ENCODE results near the gene SLBP. TPM values are rescaled to one million over a fixed set of nuclear protein-coding genes. Genes with fewer than 3 reads are reported as not detected.

Gene SLBP
- total RNA-seq, 2 donors from 2014 or later: 30.1 to 56.9 TPM

GRCh38 chr4:1658146-1658545, 54.0 kb downstream of the SLBP start:
- no peak for DNase-seq
- Histone ChIP-seq H3K9me3 (no peaks in the 10 kb centered on the region), H3K27ac (no peak overlapping the region), H3K36me3 (no peaks in the 10 kb centered on the region), H3K4me3 (no peak overlapping the region), H3K4me1 (no peaks in the 10 kb centered on the region), H3K27me3 (no peaks in the 10 kb centered on the region), H3K9ac (ENCODE audit: low read depth in 2 of 2, low read length in 2 of 2) (no peak overlapping the region)
- no peak for TF ChIP-seq CTCF (IDR thresholded peaks at IDR 0.05)
- intact Hi-C loops (cut with DNase I): no loop called here

DNA sequence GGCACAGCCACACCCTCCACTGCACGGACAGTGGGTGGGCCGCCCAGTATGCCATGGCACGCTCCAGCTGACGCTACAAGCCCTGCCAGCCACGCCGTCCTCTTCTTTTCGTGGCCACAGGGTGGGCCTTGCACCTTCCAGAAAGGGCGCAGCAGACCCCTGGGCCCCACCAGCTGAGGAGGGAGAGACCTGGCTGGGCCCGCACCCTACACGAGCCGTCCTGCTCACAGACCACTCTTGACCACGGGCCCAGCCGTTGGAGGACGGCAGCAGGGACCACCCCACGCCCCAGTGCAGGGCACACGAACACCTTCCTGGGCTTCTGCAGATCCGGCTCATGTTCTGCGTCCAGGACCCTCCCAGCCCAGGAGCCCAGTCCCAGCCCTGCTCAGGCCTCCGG, 55.1 kb downstream of the SLBP start:
- DNase-seq: no peak
- no peaks in the 10 kb centered on the region for H3K36me3 ChIP-seq
- no peaks in the 10 kb centered on the region for H3K4me1 ChIP-seq
- intact Hi-C loops (cut with DNase I): no loop called here
- H3K4me3 ChIP-seq: no peak overlapping the region
- no peaks in the 10 kb centered on the region for H3K27me3 ChIP-seq
- no peaks in the 10 kb centered on the region for H3K9me3 ChIP-seq
- H3K27ac ChIP-seq: no peak overlapping the region
- H3K9ac ChIP-seq (ENCODE audit: low read depth in 2 of 2, low read length in 2 of 2): no peak overlapping the region
- no peak for TF ChIP-seq CTCF (IDR thresholded peaks at IDR 0.05)

- no peak for TF ChIP-seq CTCF (IDR thresholded peaks at IDR 0.05)
- Histone ChIP-seq H3K27me3 (no peaks in the 10 kb centered on the region), H3K27ac (no peak overlapping the region), H3K9me3 (no peaks in the 10 kb centered on the region), H3K4me3 (no peak overlapping the region), H3K36me3 (no peaks in the 10 kb centered on the region), H3K9ac (ENCODE audit: low read depth in 2 of 2, low read length in 2 of 2) (no peak overlapping the region), H3K4me1 (no peaks in the 10 kb centered on the region)
- no peak for DNase-seq
- intact Hi-C loops (cut with DNase I): no loop called here
Measured at GRCh38 chr4:1656132-1656531, 56.0 kb downstream of the SLBP start.

DNA sequence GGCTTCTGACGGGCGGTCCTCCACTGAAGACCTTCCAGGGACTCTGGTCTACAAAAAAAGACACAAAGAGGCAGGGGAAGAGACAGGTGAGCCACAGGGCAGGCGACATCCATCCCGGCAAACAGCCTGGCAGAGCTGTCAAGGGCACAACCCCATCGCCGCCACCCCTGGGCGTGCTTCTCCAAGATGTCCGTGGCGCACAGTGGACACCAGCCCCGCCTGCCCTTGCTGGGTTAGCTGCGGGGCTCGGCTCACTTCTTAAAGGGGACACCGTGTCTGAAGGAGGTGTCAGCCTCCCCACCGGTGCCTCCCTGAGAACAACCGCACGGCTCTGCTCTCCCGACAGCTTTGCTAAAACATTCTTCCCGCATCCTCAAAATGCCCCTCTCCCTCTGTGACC, 56.4 kb downstream of the SLBP start:
- Histone ChIP-seq H3K4me1 (no peaks in the 10 kb centered on the region), H3K27me3 (no peaks in the 10 kb centered on the region), H3K9me3 (no peaks in the 10 kb centered on the region), H3K4me3 (no peak overlapping the region), H3K36me3 (no peaks in the 10 kb centered on the region), H3K27ac (no peak overlapping the region), H3K9ac (ENCODE audit: low read depth in 2 of 2, low read length in 2 of 2) (no peak overlapping the region)
- no peak for TF ChIP-seq CTCF (IDR thresholded peaks at IDR 0.05)
- DNase-seq: no peak
- intact Hi-C loops (cut with DNase I): no loop called here

GRCh38 chr4:1655081-1655480, 57.0 kb downstream of the SLBP start:
- Histone ChIP-seq H3K9me3 (no peaks in the 10 kb centered on the region), H3K9ac (ENCODE audit: low read depth in 2 of 2, low read length in 2 of 2) (no peak overlapping the region), H3K27me3 (no peaks in the 10 kb centered on the region), H3K4me1 (no peaks in the 10 kb centered on the region), H3K27ac (no peak overlapping the region), H3K4me3 (no peak overlapping the region), H3K36me3 (no peaks in the 10 kb centered on the region)
- no peak for TF ChIP-seq CTCF (IDR thresholded peaks at IDR 0.05)
- DNase-seq: no peak
- intact Hi-C loops (cut with DNase I): no loop called here

Measured in colonic mucosa (tissue), 4 donors.